Muscle layer of colon (tissue), 2 donors: ENCODE measurements around the gene ROPN1B.
"Not testable (repeated sequence)": the region's sequence is repeated elsewhere in the genome, so short reads cannot be mapped to it uniquely, and the experiment has no call there.

Experiments
- H3K27ac ChIP-seq: one replicate; pipeline ENCODE4 v1.7.0; 2013; ENCODE audit warnings: low read depth, mild to moderate bottlenecking, low read length, moderate library complexity
- H3K27me3 ChIP-seq, 2 donors: one replicate each; pipeline ENCODE4 v1.7.0; 2013; ENCODE audit warnings: low read length in 2 of 2, mild to moderate bottlenecking in 2 of 2; ENCODE audit not compliant: insufficient read depth in 2 of 2, control insufficient read depth in 1 of 2
- H3K36me3 ChIP-seq: one replicate; pipeline ENCODE4 v1.7.0; 2013; ENCODE audit warnings: mild to moderate bottlenecking, low read length; ENCODE audit not compliant: insufficient read depth
- H3K4me1 ChIP-seq: one replicate; pipeline ENCODE4 v1.7.0; 2013; ENCODE audit warnings: mild to moderate bottlenecking, low read length; ENCODE audit not compliant: insufficient read depth
- H3K4me3 ChIP-seq, 2 donors: one replicate each; pipeline ENCODE4 v1.7.0; 2013; ENCODE audit warnings: low read length in 2 of 2, low read depth in 1 of 2, mild to moderate bottlenecking in 1 of 2, moderate library complexity in 1 of 2
- H3K9ac ChIP-seq: one replicate; pipeline ENCODE4 v1.7.0; 2013; ENCODE audit warnings: low read length
- H3K9me3 ChIP-seq: one replicate; pipeline ENCODE4 v1.7.0; 2013; ENCODE audit warnings: mild to moderate bottlenecking, low read length
- donor health status: abdominal sarcoma.
- donor health status: Adenocarcinoma of cecum.

ROPN1B gene

DNA sequence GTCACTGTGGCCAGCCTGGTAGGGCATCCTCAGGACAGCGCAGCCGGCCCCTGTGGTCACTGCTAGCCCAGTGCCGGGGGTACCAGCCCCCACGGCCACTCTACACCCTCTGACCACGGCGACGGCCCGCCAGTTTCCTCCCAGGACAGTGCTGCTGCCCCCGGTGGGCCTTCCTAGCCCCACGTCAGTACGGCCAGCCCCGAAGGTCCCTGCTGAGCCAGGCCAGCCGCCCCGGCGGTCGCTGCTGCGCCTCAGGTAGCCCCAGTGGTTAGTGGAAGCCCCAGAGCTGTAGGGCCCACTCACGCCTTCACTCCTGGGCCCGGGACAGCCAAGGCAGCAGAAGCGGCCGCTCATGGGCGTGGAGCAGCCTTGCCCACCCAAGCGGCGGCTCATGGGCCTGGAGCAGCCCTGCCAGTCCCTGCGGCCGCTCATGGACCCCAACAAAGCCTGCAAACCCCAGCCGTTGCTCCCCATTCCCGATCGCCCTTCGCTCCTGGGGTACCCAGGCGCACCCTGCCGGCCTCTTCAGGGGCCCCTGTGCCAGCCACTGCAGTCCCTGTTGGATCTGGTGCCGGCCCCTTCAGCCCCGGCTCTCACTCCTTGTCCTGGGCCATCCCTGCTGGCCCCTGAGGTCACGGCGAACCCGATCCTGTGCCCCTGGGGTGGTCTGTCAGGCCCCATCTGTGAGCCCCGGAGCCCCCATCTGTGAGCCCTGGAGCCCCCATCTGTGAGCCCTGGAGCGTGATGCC lies 9.5 kb upstream of the ROPN1B start:
- no peaks in the 10 kb centered on the region for H3K9me3 ChIP-seq
- no peak overlapping the region for H3K27ac ChIP-seq
- peaks cover 0 to 14% of the 10 kb centered on the region in 2 donors for H3K27me3 ChIP-seq
- no peak overlapping the region for H3K9ac ChIP-seq
- H3K4me1 ChIP-seq: no peaks in the 10 kb centered on the region
- no peaks in the 10 kb centered on the region for H3K36me3 ChIP-seq
- no peak overlapping the region for H3K4me3 ChIP-seq

- Histone ChIP-seq H3K27me3 (peaks cover 0 to 14% of the 10 kb centered on the region in 2 donors), H3K36me3 (no peaks in the 10 kb centered on the region), H3K4me3 (no peak overlapping the region), H3K27ac (no peak overlapping the region), H3K9me3 (no peaks in the 10 kb centered on the region), H3K9ac (no peak overlapping the region), H3K4me1 (no peaks in the 10 kb centered on the region)
Measured at GRCh38 chr3:125960066-125960424, 8.9 kb upstream of the ROPN1B start.

- Histone ChIP-seq H3K27ac (no peak overlapping the region), H3K27me3 (peaks cover 0 to 14% of the 10 kb centered on the region in 2 donors), H3K9me3 (no peaks in the 10 kb centered on the region), H3K9ac (no peak overlapping the region), H3K36me3 (no peaks in the 10 kb centered on the region), H3K4me1 (no peaks in the 10 kb centered on the region), H3K4me3 (no peak overlapping the region)
Measured at GRCh38 chr3:125960456-125961288, 8.3 kb upstream of the ROPN1B start.

DNA sequence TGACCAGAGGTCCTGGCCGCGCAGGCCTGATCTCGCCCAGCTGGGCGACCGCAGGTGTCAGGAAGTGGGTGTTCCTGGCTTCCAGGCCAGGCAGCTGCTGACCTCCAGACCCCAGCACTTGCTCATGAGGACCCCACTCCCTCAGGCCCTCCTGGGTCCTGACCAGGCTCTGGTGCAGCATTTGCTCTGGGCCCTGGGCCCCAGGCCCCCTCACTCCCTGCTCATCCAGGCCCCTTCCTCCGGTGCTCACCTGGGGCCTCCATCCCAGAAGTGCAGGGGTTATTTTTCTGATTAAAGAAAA lies 7.7 kb upstream of the ROPN1B start:
- Histone ChIP-seq H3K27ac (no peak overlapping the region), H3K27me3 (peaks cover 0 to 14% of the 10 kb centered on the region in 2 donors), H3K36me3 (no peaks in the 10 kb centered on the region), H3K4me3 (no peak overlapping the region), H3K9me3 (no peaks in the 10 kb centered on the region), H3K4me1 (no peaks in the 10 kb centered on the region), H3K9ac (no peak overlapping the region)

GRCh38 chr3:125963834-125964233 lies 5.1 kb upstream of the ROPN1B start:
- H3K36me3 ChIP-seq, H3K4me1 ChIP-seq, H3K27me3 ChIP-seq, H3K9ac ChIP-seq, H3K9me3 ChIP-seq, H3K4me3 ChIP-seq, H3K27ac ChIP-seq: not testable (repeated sequence)

- H3K4me3 ChIP-seq: no peak overlapping the region
- no peak overlapping the region for H3K27ac ChIP-seq
- H3K36me3 ChIP-seq: no peaks in the 10 kb centered on the region
- no peaks in the 10 kb centered on the region for H3K4me1 ChIP-seq
- H3K27me3 ChIP-seq: no peaks in the 10 kb centered on the region
- H3K9ac ChIP-seq: no peak overlapping the region
- H3K9me3 ChIP-seq: no peaks in the 10 kb centered on the region
Measured at GRCh38 chr3:125965505-125965904, 3.5 kb upstream of the ROPN1B start.

DNA sequence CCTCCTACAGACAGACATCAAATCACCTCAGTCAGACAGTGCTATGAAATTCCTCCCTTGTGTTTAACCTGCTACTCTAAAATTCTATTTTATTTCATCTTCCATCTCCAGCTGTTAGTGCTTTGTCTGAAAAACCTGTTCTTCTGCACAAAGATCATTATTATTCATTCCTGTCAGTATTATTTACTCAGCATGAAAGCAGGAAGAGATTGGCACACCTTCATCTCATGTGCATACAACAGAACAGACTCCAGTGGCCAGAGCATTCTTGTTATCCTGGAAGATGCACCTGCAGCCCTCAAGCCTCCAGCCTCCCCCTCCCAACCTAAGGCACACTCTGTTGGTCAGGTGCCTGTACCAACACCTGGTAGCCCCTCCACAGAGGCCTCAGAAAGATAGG lies 1.8 kb upstream of the ROPN1B start:
- Histone ChIP-seq H3K4me3 (no peak overlapping the region), H3K27me3 (peaks cover 0 to 4% of the 10 kb centered on the region in 2 donors), H3K9ac (no peak overlapping the region), H3K9me3 (no peaks in the 10 kb centered on the region), H3K27ac (no peak overlapping the region), H3K4me1 (no peaks in the 10 kb centered on the region), H3K36me3 (no peaks in the 10 kb centered on the region)

- not testable (repeated sequence) for H3K27ac ChIP-seq, H3K4me1 ChIP-seq, H3K9me3 ChIP-seq, H3K4me3 ChIP-seq, H3K27me3 ChIP-seq, H3K9ac ChIP-seq, H3K36me3 ChIP-seq
Measured at GRCh38 chr3:125968121-125968520, 857 bp upstream of the ROPN1B start.

DNA sequence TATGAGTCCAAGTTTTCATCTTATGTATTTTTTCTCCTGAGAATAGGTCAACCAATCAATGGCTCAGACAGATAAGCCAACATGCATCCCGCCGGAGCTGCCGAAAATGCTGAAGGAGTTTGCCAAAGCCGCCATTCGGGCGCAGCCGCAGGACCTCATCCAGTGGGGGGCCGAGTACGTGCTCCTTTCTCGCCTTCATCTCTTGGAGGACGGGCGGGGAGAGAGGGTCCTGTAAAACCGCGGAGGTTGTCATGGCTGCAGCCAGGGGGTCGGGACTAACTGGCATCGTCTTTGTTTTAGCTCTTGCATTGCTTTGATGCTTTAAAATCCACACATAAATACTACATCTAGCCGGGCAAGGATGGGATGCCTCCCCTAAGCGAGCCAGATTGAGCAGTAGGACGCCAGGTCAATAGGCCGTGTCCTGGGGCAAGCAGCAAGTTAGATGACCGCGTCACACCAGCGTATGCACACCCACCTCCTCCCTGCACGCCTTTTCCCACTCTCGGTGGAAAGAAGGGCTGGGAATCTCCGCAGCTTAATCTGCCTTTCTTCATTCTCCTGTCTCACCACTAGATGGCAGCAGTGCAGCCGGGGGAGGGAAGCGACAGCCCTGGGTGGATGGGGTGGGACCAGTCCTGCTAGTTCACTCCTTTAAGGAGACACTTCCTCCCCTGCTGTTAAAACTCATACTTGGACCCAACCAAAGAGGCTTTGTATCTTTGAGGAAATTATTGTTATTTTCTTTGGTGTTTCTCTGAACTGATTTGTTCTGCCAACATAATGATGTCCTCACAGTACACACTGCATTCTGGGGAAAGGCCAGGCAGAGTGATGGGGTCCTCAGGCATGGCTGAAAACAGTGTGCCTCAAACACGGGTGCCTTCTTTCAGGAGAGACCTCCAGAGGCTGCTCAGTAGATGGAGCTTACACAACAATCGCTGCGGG lies 3.3 kb downstream of the ROPN1B start:
- not testable (repeated sequence) for H3K9me3 ChIP-seq, H3K27me3 ChIP-seq, H3K9ac ChIP-seq, H3K4me1 ChIP-seq, H3K36me3 ChIP-seq, H3K27ac ChIP-seq
- peak overlapping the region in 1 of 2 donors; percentile 47 for H3K4me3 ChIP-seq

DNA sequence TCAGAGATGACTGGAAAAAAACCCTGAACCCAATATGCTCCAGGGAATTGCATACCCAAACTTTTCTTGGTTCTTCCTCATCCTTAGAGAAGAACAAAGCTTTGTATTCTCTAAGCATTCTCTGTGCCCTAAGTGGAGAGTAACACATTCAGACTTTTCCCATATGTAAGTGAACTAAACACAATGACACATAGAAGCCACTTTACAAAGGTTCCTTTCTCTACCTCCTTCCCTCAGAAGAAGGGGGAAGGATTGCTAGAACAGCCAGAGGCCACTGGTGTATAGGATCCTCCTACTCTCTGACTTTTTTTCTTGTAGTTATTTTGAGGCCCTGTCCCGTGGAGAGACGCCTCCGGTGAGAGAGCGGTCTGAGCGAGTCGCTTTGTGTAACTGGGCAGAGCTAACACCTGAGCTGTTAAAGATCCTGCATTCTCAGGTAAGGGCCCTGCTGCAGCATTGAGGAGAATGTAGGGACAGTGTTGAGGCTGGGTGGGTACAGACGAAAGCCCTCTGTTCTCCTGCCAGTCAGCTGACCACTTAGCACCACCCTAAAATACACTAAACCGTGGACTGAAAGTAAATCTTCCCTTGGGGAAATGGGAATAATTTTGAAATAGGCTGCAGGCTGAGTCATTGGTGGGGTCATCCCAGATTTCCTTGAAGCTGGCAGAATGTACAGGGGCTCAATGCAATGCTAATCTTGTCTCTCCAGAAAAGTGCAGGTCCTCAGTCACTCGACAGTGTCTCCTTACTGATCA lies 6.4 kb downstream of the ROPN1B start:
- H3K4me3 ChIP-seq, H3K4me1 ChIP-seq, H3K27me3 ChIP-seq, H3K27ac ChIP-seq, H3K9me3 ChIP-seq, H3K36me3 ChIP-seq, H3K9ac ChIP-seq: not testable (repeated sequence)

- H3K36me3 ChIP-seq, H3K27me3 ChIP-seq, H3K9ac ChIP-seq, H3K4me3 ChIP-seq, H3K27ac ChIP-seq, H3K9me3 ChIP-seq, H3K4me1 ChIP-seq: not testable (repeated sequence)
Measured at GRCh38 chr3:125976003-125976390, 7.0 kb downstream of the ROPN1B start.
